SK-N-MC (cell line): ENCODE data around the gene ZC3H4.

Experiments
- EZH2 ChIP-seq: fragments of 200-600 bp; sonication (generic); IDR thresholded peaks from one replicate; pipeline ENCODE4 v1.6.1; 2017; ENCODE audit warnings: antibody characterized with exemption
- POLR2AphosphoS5 ChIP-seq: IDR thresholded peaks from 2 replicates; pipeline ENCODE4 v1.6.1; 2012; ENCODE audit warnings: mild to moderate bottlenecking, low read depth, low read length, borderline replicate concordance

DNA sequence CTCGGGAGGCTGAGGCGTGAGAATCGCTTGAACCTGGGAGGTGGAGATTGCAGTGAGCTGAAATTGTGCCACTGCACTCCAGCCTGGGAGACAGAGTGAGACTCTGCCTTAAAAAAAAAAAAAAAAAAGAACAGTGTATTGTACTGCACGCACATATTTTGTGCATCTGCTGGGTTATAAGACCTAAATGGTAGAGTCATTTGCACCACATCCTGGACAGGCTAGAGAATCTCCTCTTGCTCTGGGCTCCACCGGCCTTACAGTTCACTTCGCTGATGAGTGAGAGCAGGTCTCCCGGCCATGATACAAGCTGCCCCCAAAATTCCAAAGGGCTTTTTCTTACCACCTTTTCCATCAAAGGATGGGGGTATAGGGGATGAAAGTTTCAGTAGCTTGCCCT is 9.8 kb upstream of the ZC3H4 start:
- TF ChIP-seq EZH2: no peak
- no peak for TF ChIP-seq POLR2AphosphoS5
